Measurements from ENCODE around the gene PAGE4. TPM values are rescaled to one million over a fixed set of nuclear protein-coding genes. Genes with fewer than 3 reads are reported as not detected.
A peak's percentile ranks its signal among the peaks of the same experiment; 100 is the strongest.

The PAGE4 gene
- total and polyA plus RNA-seq, 2 experiments from 2014 or later, result not detected

GRCh38 chrX:49879656-49880277 lies 50.7 kb downstream of the PAGE4 start:
- Histone ChIP-seq H3K9me2 (ENCODE audit: insufficient read depth) (no peaks in the 10 kb centered on the region), H3K27ac (peak overlapping the region; percentile 84; the same call in 1 of the 2 replicates), H3K9ac (peak overlapping the region; percentile 82), H3K4me2 (ENCODE audit: unreplicated experiment) (peak overlapping the region; percentile 76), H4K20me1 (ENCODE audit: insufficient read depth) (no peaks in the 10 kb centered on the region), H2AFZ (peak overlapping the region; percentile 92), H3K36me3 (ENCODE audit: low read depth) (no peaks in the 10 kb centered on the region), H3K4me1 (ENCODE audit: insufficient read depth) (0 out of 2 replicates have a peak, but pooled peaks cover 6% of the 10 kb centered on the region), H3K4me3 (peak overlapping the region; percentile 82), H3K27me3 (replicated peaks; ENCODE audit: insufficient read depth) (no peaks in the 10 kb centered on the region), H3K79me2 (ENCODE audit: insufficient read depth) (0 out of 2 replicates have a peak, but pooled peaks cover 9% of the 10 kb centered on the region), H3K9me3 (ENCODE audit: low read depth) (no peaks in the 10 kb centered on the region), H3F3A (ENCODE audit: insufficient read depth) (no peaks in the 10 kb centered on the region)
- in situ Hi-C loops (cut with MboI), result no loop called here
- 22 to 51% methylated on average over 6 to 16 of the region's 55 CpGs for WGBS, 2 experiments (ENCODE audit: low coverage in 1 of 2, low lambda C conversion rate in 2 of 2, missing lambda C conversion rate in 2 of 2)
- TF ChIP-seq EZH2phosphoT487 (IDR thresholded peaks at IDR 0.05; ENCODE audit: insufficient read depth, low read depth), result no peak
- no peak for TF ChIP-seq EZH2 (IDR thresholded peaks at IDR 0.05; ENCODE audit: insufficient read depth, poor library complexity, severe bottlenecking)
- peak; percentile 16 for DNase-seq

- H3K9ac ChIP-seq, result no peak overlapping the region
- H3F3A ChIP-seq (ENCODE audit: insufficient read depth), result no peaks in the 10 kb centered on the region
- H2AFZ ChIP-seq, result no peak overlapping the region
- no peak for TF ChIP-seq EZH2phosphoT487 (IDR thresholded peaks at IDR 0.05; ENCODE audit: insufficient read depth, low read depth)
- TF ChIP-seq EZH2 (IDR thresholded peaks at IDR 0.05; ENCODE audit: insufficient read depth, poor library complexity, severe bottlenecking), result no peak
- H3K27ac ChIP-seq, result no peak overlapping the region
- in situ Hi-C loops (cut with MboI), result no loop called here
- DNase-seq, result no peak
- no peaks in the 10 kb centered on the region for H3K27me3 ChIP-seq (replicated peaks; ENCODE audit: insufficient read depth)
- H3K9me2 ChIP-seq (ENCODE audit: insufficient read depth), result no peaks in the 10 kb centered on the region
- 0 out of 2 replicates have a peak, but pooled peaks cover 6% of the 10 kb centered on the region for H3K4me1 ChIP-seq (ENCODE audit: insufficient read depth)
- H3K36me3 ChIP-seq (ENCODE audit: low read depth), result no peaks in the 10 kb centered on the region
- H3K4me2 ChIP-seq (ENCODE audit: unreplicated experiment), result no peak overlapping the region
- 99 to 100% methylated on average over 10 to 12 of the region's 12 CpGs for WGBS, 2 experiments (ENCODE audit: low coverage in 1 of 2, low lambda C conversion rate in 2 of 2, missing lambda C conversion rate in 2 of 2)
- H3K4me3 ChIP-seq, result no peak overlapping the region
- no peaks in the 10 kb centered on the region for H3K9me3 ChIP-seq (ENCODE audit: low read depth)
- 0 out of 2 replicates have a peak, but pooled peaks cover 9% of the 10 kb centered on the region for H3K79me2 ChIP-seq (ENCODE audit: insufficient read depth)
- H4K20me1 ChIP-seq (ENCODE audit: insufficient read depth), result no peaks in the 10 kb centered on the region
Measured at GRCh38 chrX:49880668-49881067, 51.6 kb downstream of the PAGE4 start.

Other genes with a start within 250 kb of the PAGE4 start
- gene GAGE12H, start 249.4 kb upstream of the PAGE4 start, total RNA-seq (2014; rRNA removed; shearing (Covaris generic)), result not detected in 2 replicates
- gene GAGE12H, start 249.4 kb upstream of the PAGE4 start, polyA plus RNA-seq (2016; fragmentation: Nextera tagmentation; extraction: Ambion mirVana), result not detected in 2 replicates
- not detected in 2 replicates for gene GAGE2A, start 239.8 kb upstream of the PAGE4 start, total RNA-seq (2014; rRNA removed; shearing (Covaris generic))
- not detected in 2 replicates for gene GAGE2A, start 239.8 kb upstream of the PAGE4 start, polyA plus RNA-seq (2016; fragmentation: Nextera tagmentation; extraction: Ambion mirVana)
- not detected in 2 replicates for gene GAGE1, start 230.3 kb upstream of the PAGE4 start, total RNA-seq (2014; rRNA removed; shearing (Covaris generic))
- gene GAGE1, start 230.3 kb upstream of the PAGE4 start, polyA plus RNA-seq (2016; fragmentation: Nextera tagmentation; extraction: Ambion mirVana), result not detected in 2 replicates
- gene PAGE1, start 133.3 kb upstream of the PAGE4 start, total RNA-seq (2014; rRNA removed; shearing (Covaris generic)), result not detected in 2 replicates
- not detected in 2 replicates for gene PAGE1, start 133.3 kb upstream of the PAGE4 start, polyA plus RNA-seq (2016; fragmentation: Nextera tagmentation; extraction: Ambion mirVana)
- 1.2 and 2.8 TPM in 2 replicates for gene USP27X, start 50.2 kb downstream of the PAGE4 start, total RNA-seq (2014; rRNA removed; shearing (Covaris generic))
- gene USP27X, start 50.2 kb downstream of the PAGE4 start, polyA plus RNA-seq (2016; fragmentation: Nextera tagmentation; extraction: Ambion mirVana), result 0.28 and 0.31 TPM in 2 replicates
- gene CLCN5, start 93.3 kb downstream of the PAGE4 start, total RNA-seq (2014; rRNA removed; shearing (Covaris generic)), result 2.9 and 4.6 TPM in 2 replicates
- gene CLCN5, start 93.3 kb downstream of the PAGE4 start, polyA plus RNA-seq (2016; fragmentation: Nextera tagmentation; extraction: Ambion mirVana), result 1.8 and 2.0 TPM in 2 replicates